Natural killer cell treated with Interleukin-12 subunit alpha and Interleukin-12 subunit beta and Interleukin-15 and Interleukin-18, amount 100 ng/mL, for 72 hours (primary cell): Measurements from ENCODE around the gene LONRF3. TPM values are rescaled to one million over a fixed set of nuclear protein-coding genes. Genes with fewer than 3 reads are reported as not detected.

Experiments used
- total RNA-seq, 2 donors: library from RNA; stranded (reverse); gene quantifications; one replicate each; pipeline ENCODE4 v1.2.3, GENCODE V29; 2022

Gene LONRF3
- total RNA-seq, 2 donors from 2014 or later, result 5.8 to 8.0 TPM

Other genes starting within 250 kb of the LONRF3 start
- under 1 TPM; 0.11 to 0.19 TPM for gene IL13RA1, start 247.0 kb upstream of the LONRF3 start, total RNA-seq
- not detected for gene ZCCHC12, start 150.8 kb upstream of the LONRF3 start, total RNA-seq
- not detected for gene CT47C1, start 98.4 kb downstream of the LONRF3 start, total RNA-seq
- gene KIAA1210, start 153.2 kb downstream of the LONRF3 start, total RNA-seq, result not detected